CD14-positive monocyte (primary cell): Measurements from ENCODE around the gene OLFM2. TPM values are rescaled to one million over a fixed set of nuclear protein-coding genes. Genes with fewer than 3 reads are reported as not detected.

Source experiments
- DNase-seq, 3 donors: peaks; one replicate each; pipeline ENCODE4 v3.0.0-alpha.2; 2011 to 2022
- H2AFZ ChIP-seq: 2 replicates; pipeline ENCODE4 v1.6.0; 2012; ENCODE audit warnings: mild to moderate bottlenecking, low read depth, low read length, inconsistent platforms; ENCODE audit not compliant: insufficient read depth, poor library complexity, severe bottlenecking
- H3K27ac ChIP-seq, 2 donors: 1 replicate in 1 of 2; 2 replicates in 1 of 2; pipeline ENCODE4 v1.5.1; 2012 to 2013; ENCODE audit warnings: low read length in 2 of 2, control low read depth in 1 of 2, inconsistent platforms in 1 of 2, low read depth in 1 of 2, mild to moderate bottlenecking in 1 of 2
- H3K27me3 ChIP-seq, 2 donors: one replicate each; pipeline versions ENCODE4 v1.6.0 to v1.6.1; 2011 to 2013; ENCODE audit warnings: low read length in 2 of 2; ENCODE audit not compliant: control insufficient read depth in 2 of 2, insufficient read depth in 2 of 2
- H3K36me3 ChIP-seq, 2 donors: replicated peaks in 1 of 2; 1 replicate in 1 of 2; 2 replicates in 1 of 2; pipeline versions ENCODE4 v1.5.1 to v1.6.1; 2012 to 2013; ENCODE audit warnings: low read length in 2 of 2, control low read depth in 1 of 2, inconsistent platforms in 1 of 2, mild to moderate bottlenecking in 1 of 2; ENCODE audit not compliant: insufficient read depth in 2 of 2, control insufficient read depth in 1 of 2
- H3K4me1 ChIP-seq, 2 donors: 1 replicate in 1 of 2; 2 replicates in 1 of 2; pipeline versions ENCODE4 v1.5.1 to v1.6.1; 2012 to 2013; ENCODE audit warnings: low read length in 2 of 2, control low read depth in 1 of 2, inconsistent platforms in 1 of 2, mild to moderate bottlenecking in 1 of 2, moderate library complexity in 1 of 2; ENCODE audit not compliant: insufficient read depth in 2 of 2, control insufficient read depth in 1 of 2
- H3K4me2 ChIP-seq: replicated peaks from 2 replicates; pipeline ENCODE3; 2012; ENCODE audit warnings: low read length, moderate library complexity, mild to moderate bottlenecking; ENCODE audit not compliant: poor library complexity, severe bottlenecking; ENCODE audit errors: extremely low read depth
- H3K4me3 ChIP-seq, 3 experiments: fragments of 200-600 bp in 1 of 3; sonication (generic) in 1 of 3; replicated peaks in 1 of 3; 1 replicate in 2 of 3; 2 replicates in 1 of 3; pipeline ENCODE4 v1.5.1; 2011 to 2013; ENCODE audit warnings: low read length in 3 of 3, mild to moderate bottlenecking in 3 of 3, control low read depth in 2 of 3, low read depth in 2 of 3, inconsistent platforms in 1 of 3, moderate library complexity in 1 of 3
- H3K79me2 ChIP-seq: 2 replicates; pipeline ENCODE4 v1.6.0; 2012; ENCODE audit warnings: mild to moderate bottlenecking, control low read depth, inconsistent platforms, low read length, moderate library complexity; ENCODE audit not compliant: insufficient read depth
- H3K9ac ChIP-seq: 2 replicates; pipeline ENCODE4 v1.6.0; 2017; ENCODE audit warnings: low read length, mild to moderate bottlenecking; ENCODE audit not compliant: insufficient read depth, poor library complexity, severe bottlenecking
- H3K9me3 ChIP-seq, 2 donors: replicated peaks in 1 of 2; 1 replicate in 1 of 2; 2 replicates in 1 of 2; pipeline versions ENCODE4 v1.5.1 to v1.6.1; 2012 to 2013; ENCODE audit warnings: low read length in 2 of 2, control low read depth in 1 of 2; ENCODE audit not compliant: control insufficient read depth in 1 of 2, insufficient read depth in 1 of 2
- H4K20me1 ChIP-seq: 2 replicates; pipeline ENCODE4 v1.6.0; 2012; ENCODE audit warnings: mild to moderate bottlenecking, low read length, control low read depth, moderate library complexity; ENCODE audit not compliant: insufficient read depth
- H3K27ac Mint-ChIP-seq, 7 donors: one replicate each; pipeline ENCODE4 v1.8.0; 2020; ENCODE audit warnings: mild to moderate bottlenecking in 7 of 7, mixed read lengths in 7 of 7, moderate library complexity in 6 of 7, inconsistent platforms in 2 of 7
- H3K27me3 Mint-ChIP-seq, 3 donors: one replicate each; pipeline ENCODE4 v1.8.0; 2021 to 2022; ENCODE audit warnings: low read depth in 3 of 3, mild to moderate bottlenecking in 3 of 3, mixed read lengths in 3 of 3, moderate library complexity in 3 of 3, inconsistent platforms in 1 of 3
- H3K36me3 Mint-ChIP-seq, 2 donors: one replicate each; pipeline ENCODE4 v1.8.0; 2020; ENCODE audit warnings: mixed read lengths in 2 of 2, inconsistent platforms in 1 of 2, mild to moderate bottlenecking in 1 of 2
- H3K4me1 Mint-ChIP-seq: one replicate; pipeline ENCODE4 v1.8.0; 2020; ENCODE audit warnings: mild to moderate bottlenecking, mixed read lengths
- H3K4me3 Mint-ChIP-seq, 2 donors: one replicate each; pipeline ENCODE4 v1.8.0; 2020; ENCODE audit warnings: mild to moderate bottlenecking in 2 of 2, mixed read lengths in 2 of 2, moderate library complexity in 1 of 2
- H3K9me3 Mint-ChIP-seq, 7 donors: one replicate each; pipeline ENCODE4 v1.8.0; 2020 to 2022; ENCODE audit warnings: mixed read lengths in 7 of 7, mild to moderate bottlenecking in 6 of 7, moderate library complexity in 6 of 7, inconsistent platforms in 2 of 7
- WGBS: methylation state at CpG from one replicate; pipeline ENCODE4 v1.1.5; 2013; ENCODE audit warnings: missing lambda C conversion rate; ENCODE audit not compliant: insufficient coverage; 5-methylcytosine and 5-hydroxymethylcytosine counted together
- intact Hi-C, 2 donors: fragments of 100-400 bp; cut with micrococcal nuclease; formaldehyde crosslinking; loops; one replicate each; pipeline versions ENCODE4 v1.15.0 to v1.15.1; 2023
- polyA plus RNA-seq, 3 donors: library from polyadenylated mRNA; depleted of rRNA in 1 of 3; unstranded in 2 of 3; stranded (reverse) in 1 of 3; fragments of 300-500 nt in 2 of 3; fragments of >200 nt in 1 of 3; fragmentation: Illumina TruSeq in 2 of 3; gene quantifications; 1 replicate in 2 of 3; 2 replicates in 1 of 3; pipeline ENCODE4 v1.2.3, GENCODE V29; 2012 to 2021
- TF ChIP-seq, protein P1 (sequence below): fragments of 200-600 bp; IDR thresholded peaks from one replicate; pipeline ENCODE4 v1.8.0; 2022; ENCODE audit warnings: antibody characterized with exemption, mild to moderate bottlenecking

The OLFM2 gene
- polyA plus RNA-seq, 3 donors, result not detected

DNA sequence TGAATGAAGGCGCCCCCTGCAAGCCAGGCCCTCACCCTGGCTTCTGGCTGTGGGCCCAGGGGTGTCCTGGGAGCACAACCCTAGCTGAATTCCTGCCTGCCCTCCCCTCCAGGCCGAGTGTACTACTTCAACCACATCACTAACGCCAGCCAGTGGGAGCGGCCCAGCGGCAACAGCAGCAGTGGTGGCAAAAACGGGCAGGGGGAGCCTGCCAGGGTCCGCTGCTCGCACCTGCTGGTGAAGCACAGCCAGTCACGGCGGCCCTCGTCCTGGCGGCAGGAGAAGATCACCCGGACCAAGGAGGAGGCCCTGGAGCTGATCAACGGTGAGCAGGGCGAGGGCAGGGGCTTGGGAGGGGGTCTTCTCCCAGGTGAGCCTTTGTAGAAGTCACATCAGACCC lies 98.0 kb downstream of the OLFM2 start:
- H3K36me3 ChIP-seq, result peaks cover 53 to 55% of the 10 kb centered on the region in 2 donors
- H3K79me2 ChIP-seq, result peaks cover 46% of the 10 kb centered on the region
- Mint-ChIP-seq H3K27me3 (peaks cover 0 to 3% (median 0%) of the 10 kb centered on the region in 3 donors), H3K9me3 (peaks cover 12 to 20% (median 17%) of the 10 kb centered on the region in 7 donors), H3K4me3 (no peak overlapping the region), H3K36me3 (peaks cover 47 to 57% of the 10 kb centered on the region in 2 donors), H3K4me1 (peaks cover 12% of the 10 kb centered on the region), H3K27ac (no peak overlapping the region)
- TF ChIP-seq, protein P1, sequence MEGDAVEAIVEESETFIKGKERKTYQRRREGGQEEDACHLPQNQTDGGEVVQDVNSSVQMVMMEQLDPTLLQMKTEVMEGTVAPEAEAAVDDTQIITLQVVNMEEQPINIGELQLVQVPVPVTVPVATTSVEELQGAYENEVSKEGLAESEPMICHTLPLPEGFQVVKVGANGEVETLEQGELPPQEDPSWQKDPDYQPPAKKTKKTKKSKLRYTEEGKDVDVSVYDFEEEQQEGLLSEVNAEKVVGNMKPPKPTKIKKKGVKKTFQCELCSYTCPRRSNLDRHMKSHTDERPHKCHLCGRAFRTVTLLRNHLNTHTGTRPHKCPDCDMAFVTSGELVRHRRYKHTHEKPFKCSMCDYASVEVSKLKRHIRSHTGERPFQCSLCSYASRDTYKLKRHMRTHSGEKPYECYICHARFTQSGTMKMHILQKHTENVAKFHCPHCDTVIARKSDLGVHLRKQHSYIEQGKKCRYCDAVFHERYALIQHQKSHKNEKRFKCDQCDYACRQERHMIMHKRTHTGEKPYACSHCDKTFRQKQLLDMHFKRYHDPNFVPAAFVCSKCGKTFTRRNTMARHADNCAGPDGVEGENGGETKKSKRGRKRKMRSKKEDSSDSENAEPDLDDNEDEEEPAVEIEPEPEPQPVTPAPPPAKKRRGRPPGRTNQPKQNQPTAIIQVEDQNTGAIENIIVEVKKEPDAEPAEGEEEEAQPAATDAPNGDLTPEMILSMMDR, result no peak
- intact Hi-C loops, result no loop called here
- H4K20me1 ChIP-seq, result no peaks in the 10 kb centered on the region
- H3K27ac ChIP-seq, result no peak overlapping the region
- 93% methylated on average over 10 of the region's 15 CpGs for WGBS
- no peaks in the 10 kb centered on the region for H3K27me3 ChIP-seq
- H3K9me3 ChIP-seq, result peaks cover 17 to 21% of the 10 kb centered on the region in 2 donors
- H3K9ac ChIP-seq, result no peak overlapping the region
- H3K4me2 ChIP-seq, result no peak overlapping the region
- no peak overlapping the region for H3K4me3 ChIP-seq
- peaks cover 11 to 14% of the 10 kb centered on the region in 2 donors for H3K4me1 ChIP-seq
- no peak overlapping the region for H2AFZ ChIP-seq
- no peak for DNase-seq

DNA sequence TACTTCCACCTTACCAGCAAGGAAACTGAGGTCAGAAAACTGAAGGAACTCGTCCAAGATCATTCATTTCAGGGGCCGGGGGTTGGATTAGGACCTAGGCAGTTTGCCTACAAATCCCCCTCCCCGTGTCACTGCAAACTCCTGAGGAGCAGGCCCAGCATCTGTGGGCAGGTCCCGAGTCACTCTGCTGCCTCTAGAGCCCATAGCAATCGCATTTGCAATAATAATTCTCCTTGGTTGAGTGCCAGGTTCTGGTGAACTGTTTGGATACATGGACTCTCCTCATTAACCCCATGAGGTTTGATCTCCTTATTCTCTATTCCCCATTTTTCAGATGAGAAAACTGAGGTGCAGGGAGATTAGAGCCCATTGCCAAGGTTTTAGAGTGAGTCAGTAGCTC lies 100.3 kb downstream of the OLFM2 start:
- intact Hi-C loops, result no loop called here
- H3K4me1 Mint-ChIP-seq, result peaks cover 12% of the 10 kb centered on the region
- H3K79me2 ChIP-seq, result peaks cover 28% of the 10 kb centered on the region
- peak overlapping the region; percentile 91 for H3K4me2 ChIP-seq
- no peaks in the 10 kb centered on the region for H3K9me3 ChIP-seq
- H3K4me1 ChIP-seq, result peaks cover 11 to 14% of the 10 kb centered on the region in 2 donors
- peak overlapping the region in 2 of 3 experiments; percentile 62 to 86 for H3K4me3 ChIP-seq
- peaks cover 30 to 33% of the 10 kb centered on the region in 2 donors for H3K36me3 ChIP-seq
- peaks cover 0 to 4% (median 0%) of the 10 kb centered on the region in 7 donors for H3K9me3 Mint-ChIP-seq
- DNase-seq, result no peak
- H3K27me3 ChIP-seq, result no peaks in the 10 kb centered on the region
- H2AFZ ChIP-seq, result peak overlapping the region; percentile 83
- H3K36me3 Mint-ChIP-seq, result peaks cover 24 to 39% of the 10 kb centered on the region in 2 donors
- peak overlapping the region; percentile 4 to 81 (median 58) for H3K27ac Mint-ChIP-seq
- peak overlapping the region in 1 of 2 donors; percentile 71 for H3K27ac ChIP-seq
- no peaks in the 10 kb centered on the region for H4K20me1 ChIP-seq
- TF ChIP-seq, protein P1, result no peak
- peak overlapping the region; percentile 76 for H3K9ac ChIP-seq
- H3K27me3 Mint-ChIP-seq, result peaks cover 0 to 2% (median 0%) of the 10 kb centered on the region in 3 donors
- WGBS, result 14% methylated on average over 2 of the region's 5 CpGs
- peak overlapping the region; percentile 65 to 78 for H3K4me3 Mint-ChIP-seq
